ENCODE measurements around the gene FGF8.

FGF8 gene

DNA sequence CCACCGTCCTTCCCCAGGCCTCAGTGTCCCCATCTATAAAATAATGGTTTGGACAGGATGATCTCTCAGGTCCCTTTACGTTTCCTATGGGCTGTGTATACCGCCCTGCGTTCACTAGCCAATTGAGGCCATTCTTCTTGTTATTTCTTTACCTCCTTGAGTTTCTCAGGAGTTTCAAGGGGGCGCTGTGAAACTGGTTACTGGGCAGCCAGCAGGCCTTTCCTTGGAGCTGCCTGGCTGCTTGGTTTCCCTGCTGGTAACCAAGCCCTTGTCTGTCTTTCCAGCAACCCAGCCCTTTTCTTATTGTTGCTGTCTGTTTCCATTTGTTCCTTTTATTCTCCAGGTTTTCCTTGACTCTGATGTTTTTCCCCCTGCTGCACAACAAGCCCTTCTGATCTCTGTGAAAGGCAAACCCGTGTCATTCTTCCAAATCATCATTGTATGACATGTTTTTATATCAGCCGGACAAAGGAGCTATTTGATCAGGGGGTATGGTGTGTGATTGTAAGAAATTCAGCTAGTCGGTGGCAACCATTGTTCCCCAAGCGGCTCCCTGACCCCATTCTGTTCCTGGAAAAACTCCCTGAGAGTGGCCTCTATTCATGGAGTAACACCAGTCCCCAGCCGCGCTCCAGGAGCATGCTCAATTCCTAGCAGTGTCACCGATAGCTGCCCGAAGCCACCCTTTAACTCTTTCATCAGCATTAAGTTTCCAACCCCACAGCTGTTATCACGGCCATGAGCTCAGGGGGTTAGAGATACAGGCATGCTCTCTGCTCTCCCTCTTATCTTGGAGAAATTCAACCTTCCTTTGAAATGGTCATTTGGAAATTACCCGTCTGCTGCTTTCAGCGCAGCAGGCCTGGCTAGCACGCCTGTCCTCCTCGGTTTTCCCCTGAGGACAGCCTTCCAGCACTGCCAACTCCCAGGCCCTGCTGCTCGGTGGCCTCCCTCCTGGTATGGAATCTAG, 26.6 kb downstream of the FGF8 start:
- Mint-ChIP-seq H3K27ac (no peak overlapping the region), H3K36me3 (ENCODE audit: low read depth) (no peaks in the 10 kb centered on the region), H3K4me3 (no peak overlapping the region), H3K9me3 (no peaks in the 10 kb centered on the region), H3K27me3 (peaks cover 25% of the 10 kb centered on the region), H3K4me1 (ENCODE audit: low read depth) (no peaks in the 10 kb centered on the region)
- intact Hi-C loops (cut with micrococcal nuclease) = no loop called here

GRCh38 chr10:101748496-101748895, 27.4 kb downstream of the FGF8 start:
- Mint-ChIP-seq H3K4me3 (no peak overlapping the region), H3K36me3 (ENCODE audit: low read depth) (no peaks in the 10 kb centered on the region), H3K4me1 (ENCODE audit: low read depth) (no peaks in the 10 kb centered on the region), H3K27ac (no peak overlapping the region), H3K9me3 (no peaks in the 10 kb centered on the region), H3K27me3 (peaks cover 24% of the 10 kb centered on the region)
- intact Hi-C loops (cut with micrococcal nuclease) = no loop called here

- H3K9me3 Mint-ChIP-seq = no peaks in the 10 kb centered on the region
- no peak overlapping the region for H3K27ac Mint-ChIP-seq
- peaks cover 30% of the 10 kb centered on the region for H3K27me3 Mint-ChIP-seq
- H3K4me1 Mint-ChIP-seq (ENCODE audit: low read depth) = no peaks in the 10 kb centered on the region
- H3K36me3 Mint-ChIP-seq (ENCODE audit: low read depth) = no peaks in the 10 kb centered on the region
- no peak overlapping the region for H3K4me3 Mint-ChIP-seq
- intact Hi-C loops (cut with micrococcal nuclease) = no loop called here
Measured at GRCh38 chr10:101745074-101745696, 30.7 kb downstream of the FGF8 start.

GRCh38 chr10:101744267-101744666, 31.6 kb downstream of the FGF8 start:
- H3K27me3 Mint-ChIP-seq = peaks cover 32% of the 10 kb centered on the region
- no peaks in the 10 kb centered on the region for H3K36me3 Mint-ChIP-seq (ENCODE audit: low read depth)
- no peak overlapping the region for H3K4me3 Mint-ChIP-seq

GRCh38 chr10:101741938-101742337, 34.0 kb downstream of the FGF8 start:
- H3K27ac Mint-ChIP-seq = no peak overlapping the region
- H3K36me3 Mint-ChIP-seq (ENCODE audit: low read depth) = no peaks in the 10 kb centered on the region
- H3K4me3 Mint-ChIP-seq = no peak overlapping the region
- H3K4me1 Mint-ChIP-seq (ENCODE audit: low read depth) = no peaks in the 10 kb centered on the region
- peaks cover 30% of the 10 kb centered on the region for H3K27me3 Mint-ChIP-seq
- no peaks in the 10 kb centered on the region for H3K9me3 Mint-ChIP-seq
- intact Hi-C loops (cut with micrococcal nuclease) = no loop called here

More at GRCh38 chr10:101744267-101744666, 31.6 kb downstream of the FGF8 start:
- Mint-ChIP-seq H3K27ac (no peak overlapping the region), H3K9me3 (no peaks in the 10 kb centered on the region), H3K4me1 (ENCODE audit: low read depth) (no peaks in the 10 kb centered on the region)
- intact Hi-C loops (cut with micrococcal nuclease) = no loop called here

GRCh38 chr10:101736666-101737065, 39.2 kb downstream of the FGF8 start:
- no peaks in the 10 kb centered on the region for H3K36me3 Mint-ChIP-seq (ENCODE audit: low read depth)
- no peaks in the 10 kb centered on the region for H3K9me3 Mint-ChIP-seq
- H3K27ac Mint-ChIP-seq = no peak overlapping the region
- H3K27me3 Mint-ChIP-seq = peaks cover 32% of the 10 kb centered on the region
- no peak overlapping the region for H3K4me3 Mint-ChIP-seq
- H3K4me1 Mint-ChIP-seq (ENCODE audit: low read depth) = no peaks in the 10 kb centered on the region
- intact Hi-C loops (cut with micrococcal nuclease) = no loop called here

GRCh38 chr10:101732096-101732495, 43.8 kb downstream of the FGF8 start:
- no peaks in the 10 kb centered on the region for H3K9me3 Mint-ChIP-seq
- H3K27ac Mint-ChIP-seq = no peak overlapping the region
- H3K4me3 Mint-ChIP-seq = no peak overlapping the region
- intact Hi-C loops (cut with micrococcal nuclease) = no loop called here
- H3K27me3 Mint-ChIP-seq = peaks cover 23% of the 10 kb centered on the region
- H3K36me3 Mint-ChIP-seq (ENCODE audit: low read depth) = no peaks in the 10 kb centered on the region
- no peaks in the 10 kb centered on the region for H3K4me1 Mint-ChIP-seq (ENCODE audit: low read depth)

GRCh38 chr10:101726115-101726387, 49.9 kb downstream of the FGF8 start:
- no peak overlapping the region for H3K27ac Mint-ChIP-seq
- intact Hi-C loops (cut with micrococcal nuclease) = no loop called here
- no peaks in the 10 kb centered on the region for H3K9me3 Mint-ChIP-seq
- H3K36me3 Mint-ChIP-seq (ENCODE audit: low read depth) = no peaks in the 10 kb centered on the region
- H3K4me3 Mint-ChIP-seq = no peak overlapping the region
- H3K27me3 Mint-ChIP-seq = peaks cover 8% of the 10 kb centered on the region
- no peaks in the 10 kb centered on the region for H3K4me1 Mint-ChIP-seq (ENCODE audit: low read depth)

- Mint-ChIP-seq H3K27ac (no peak overlapping the region), H3K9me3 (no peaks in the 10 kb centered on the region), H3K4me1 (ENCODE audit: low read depth) (no peaks in the 10 kb centered on the region), H3K27me3 (peaks cover 12% of the 10 kb centered on the region), H3K4me3 (no peak overlapping the region), H3K36me3 (ENCODE audit: low read depth) (no peaks in the 10 kb centered on the region)
- intact Hi-C loops (cut with micrococcal nuclease) = no loop called here
Measured at GRCh38 chr10:101725296-101726114, 50.4 kb downstream of the FGF8 start.

GRCh38 chr10:101724446-101724845, 51.5 kb downstream of the FGF8 start:
- Mint-ChIP-seq H3K4me3 (no peak overlapping the region), H3K27ac (no peak overlapping the region), H3K9me3 (no peaks in the 10 kb centered on the region)

DNA sequence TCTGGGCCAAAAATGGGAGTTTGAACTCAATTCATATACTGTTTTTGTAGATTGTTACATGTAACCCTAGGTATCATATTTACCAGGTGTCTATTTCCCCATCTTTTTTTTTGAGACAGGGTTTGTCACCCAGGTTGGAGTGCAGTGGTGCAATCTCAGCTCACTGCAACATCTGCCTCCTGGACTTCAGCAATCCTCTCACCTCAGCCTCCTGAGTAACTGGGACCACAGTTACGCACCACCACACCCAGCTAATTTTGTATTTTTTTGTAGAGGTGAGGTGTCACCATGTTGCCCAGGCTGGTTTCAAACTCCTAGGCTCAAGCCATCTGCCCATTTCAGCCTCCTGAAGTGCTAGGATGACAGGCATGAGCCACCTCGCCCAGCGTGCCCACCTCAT, 52.7 kb downstream of the FGF8 start:
- no peaks in the 10 kb centered on the region for H3K4me1 Mint-ChIP-seq (ENCODE audit: low read depth)
- peaks cover 16% of the 10 kb centered on the region for H3K27me3 Mint-ChIP-seq
- H3K4me3 Mint-ChIP-seq = no peak overlapping the region
- H3K27ac Mint-ChIP-seq = no peak overlapping the region
- no peaks in the 10 kb centered on the region for H3K36me3 Mint-ChIP-seq (ENCODE audit: low read depth)
- intact Hi-C loops (cut with micrococcal nuclease) = no loop called here
- no peaks in the 10 kb centered on the region for H3K9me3 Mint-ChIP-seq

More at GRCh38 chr10:101724446-101724845, 51.5 kb downstream of the FGF8 start:
- Mint-ChIP-seq H3K4me1 (ENCODE audit: low read depth) (no peaks in the 10 kb centered on the region), H3K36me3 (ENCODE audit: low read depth) (no peaks in the 10 kb centered on the region), H3K27me3 (peaks cover 15% of the 10 kb centered on the region)
- intact Hi-C loops (cut with micrococcal nuclease) = no loop called here

- no peaks in the 10 kb centered on the region for H3K36me3 Mint-ChIP-seq (ENCODE audit: low read depth)
- no peak overlapping the region for H3K27ac Mint-ChIP-seq
- H3K4me1 Mint-ChIP-seq (ENCODE audit: low read depth) = peaks cover 5% of the 10 kb centered on the region
- no peaks in the 10 kb centered on the region for H3K9me3 Mint-ChIP-seq
- H3K4me3 Mint-ChIP-seq = no peak overlapping the region
- H3K27me3 Mint-ChIP-seq = peaks cover 16% of the 10 kb centered on the region
- intact Hi-C loops (cut with micrococcal nuclease) = no loop called here
Measured at GRCh38 chr10:101721806-101722205, 54.1 kb downstream of the FGF8 start.

DNA sequence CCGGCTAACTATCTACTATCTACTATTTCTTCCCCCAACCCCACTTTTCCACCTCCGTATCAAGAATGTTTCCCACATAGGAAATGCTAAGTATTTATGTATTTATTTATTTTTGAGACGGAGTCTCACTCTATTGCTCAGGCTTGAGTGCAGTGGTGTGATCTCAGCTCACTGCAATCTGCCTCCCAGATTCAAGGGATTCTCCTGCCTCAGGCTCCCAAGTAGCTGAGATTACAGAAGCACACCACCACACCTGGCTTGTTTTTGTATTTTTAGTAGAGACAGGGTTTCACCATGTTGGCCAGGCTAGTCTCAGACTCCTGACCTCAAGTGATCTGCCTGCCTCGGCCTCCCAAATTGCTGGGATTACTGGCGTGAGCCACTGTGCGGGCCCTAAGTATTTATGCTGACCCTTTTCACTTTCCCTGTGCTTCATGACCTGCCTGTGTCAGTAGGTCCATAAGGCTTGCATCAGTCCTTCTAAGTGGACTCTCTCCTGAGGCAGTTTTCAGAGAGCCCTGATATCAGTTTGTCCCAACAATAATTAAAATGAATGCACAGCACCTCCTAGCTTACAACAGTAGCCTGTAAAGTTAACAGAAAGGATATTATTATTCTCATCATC, 55.2 kb downstream of the FGF8 start:
- Mint-ChIP-seq H3K27ac (no peak overlapping the region), H3K9me3 (no peaks in the 10 kb centered on the region), H3K27me3 (peaks cover 18% of the 10 kb centered on the region), H3K4me1 (ENCODE audit: low read depth) (peaks cover 5% of the 10 kb centered on the region), H3K4me3 (no peak overlapping the region), H3K36me3 (ENCODE audit: low read depth) (no peaks in the 10 kb centered on the region)
- intact Hi-C loops (cut with micrococcal nuclease) = no loop called here

All from dendritic cell treated with granulocyte-macrophage colony-stimulating factor and Interleukin-4, amounts not matched to agents 40 ng/mL and 50 ng/mL, for 4 days (primary cell).